H1 (cell line): ENCODE measurements around the gene KLF7. TPM values are rescaled to one million over a fixed set of nuclear protein-coding genes. Genes with fewer than 3 reads are reported as not detected.

ENCODE experiments used
- CTCF ChIA-PET: fragments of 300-600 bp; sonication (Branson Sonifier 250); formaldehyde crosslinking; loops from one replicate; lab custom pipeline; 2021; ENCODE audit not compliant: partially characterized antibody; lab: Charles Lee
- POLR2A ChIA-PET: fragments of 300-600 bp; sonication (Branson Sonifier 250); formaldehyde crosslinking; loops from one replicate; lab custom pipeline; 2021; ENCODE audit warnings: inconsistent platforms; ENCODE audit not compliant: partially characterized antibody; lab: Charles Lee
- DNase-seq, 2 experiments: peaks; one replicate each; pipeline versions ENCODE4 v3.0.0 to v3.0.0-alpha.2; 2010 to 2022; ENCODE audit warnings: low spot score in 2 of 2, low read depth in 1 of 2, mixed read lengths in 1 of 2
- FAIRE-seq: peaks from 2 replicates; lab custom pipeline; 2011; peaks lifted over from hg19 to GRCh38; lab: Jason Lieb, UNC
- H2AFZ ChIP-seq: 2 replicates; pipeline ENCODE4 v1.8.1; 2012; ENCODE audit warnings: low read length, inconsistent platforms
- H2AK5ac ChIP-seq: 2 replicates; pipeline ENCODE4 v1.6.1; 2013; ENCODE audit warnings: low read depth, low read length
- H2BK120ac ChIP-seq: replicated peaks from 2 replicates; pipeline ENCODE3; 2013; ENCODE audit warnings: low read depth, low read length, inconsistent platforms
- H2BK12ac ChIP-seq: 2 replicates; pipeline ENCODE4 v1.6.1; 2013; ENCODE audit warnings: low read depth, low read length
- H2BK15ac ChIP-seq: 2 replicates; pipeline ENCODE4 v1.6.1; 2013; ENCODE audit warnings: low read length
- H2BK20ac ChIP-seq: 2 replicates; pipeline ENCODE4 v1.6.1; 2013; ENCODE audit warnings: low read length
- H2BK5ac ChIP-seq: 2 replicates; pipeline ENCODE4 v1.6.1; 2013; ENCODE audit warnings: low read depth, low read length
- H3K14ac ChIP-seq: 2 replicates; pipeline ENCODE4 v1.6.1; 2013; ENCODE audit warnings: inconsistent platforms; ENCODE audit not compliant: insufficient read length
- H3K18ac ChIP-seq: 2 replicates; pipeline ENCODE4 v1.6.1; 2013; ENCODE audit warnings: low read length; ENCODE audit errors: extremely low read depth
- H3K23ac ChIP-seq: 2 replicates; pipeline ENCODE4 v1.6.1; 2013; ENCODE audit warnings: inconsistent platforms; ENCODE audit not compliant: insufficient read length
- H3K23me2 ChIP-seq: 2 replicates; pipeline ENCODE4 v1.6.1; 2013; ENCODE audit warnings: low read depth, low read length
- H3K27ac ChIP-seq: 2 replicates; pipeline ENCODE4 v1.6.1; 2011; ENCODE audit warnings: low read depth, low read length, inconsistent platforms
- H3K27me3 ChIP-seq, 4 experiments: replicated peaks in 1 of 4; 1 replicate in 1 of 4; 2 replicates in 3 of 4; pipeline versions ENCODE4 v1.6.1 to v1.8.1; 2011 to 2013; ENCODE audit warnings: low read length in 3 of 4, mild to moderate bottlenecking in 3 of 4, inconsistent platforms in 2 of 4, mixed read lengths in 2 of 4, moderate library complexity in 1 of 4; ENCODE audit not compliant: control insufficient read depth in 3 of 4, insufficient read depth in 3 of 4; ENCODE audit errors: extremely low read depth in 1 of 4
- H3K36me3 ChIP-seq, 4 experiments: 2 replicates each; pipeline versions ENCODE4 v1.6.1 to v1.8.1; 2011 to 2013; ENCODE audit warnings: mild to moderate bottlenecking in 4 of 4, low read length in 3 of 4, moderate library complexity in 2 of 4, control low read depth in 1 of 4, inconsistent platforms in 1 of 4; ENCODE audit not compliant: insufficient read depth in 4 of 4, control insufficient read depth in 2 of 4
- H3K4ac ChIP-seq: replicated peaks from 2 replicates; pipeline ENCODE3; 2013; ENCODE audit warnings: low read length, low read depth, mixed read lengths, inconsistent platforms; ENCODE audit not compliant: insufficient read length
- H3K4me1 ChIP-seq, 4 experiments: replicated peaks in 1 of 4; 1 replicate in 1 of 4; 2 replicates in 3 of 4; pipeline versions ENCODE4 v1.6.1 to v1.8.1; 2011 to 2013; ENCODE audit warnings: low read length in 3 of 4, inconsistent platforms in 2 of 4, mixed read lengths in 1 of 4; ENCODE audit not compliant: insufficient read depth in 4 of 4, control insufficient read depth in 3 of 4
- H3K4me2 ChIP-seq, 2 experiments: 2 replicates each; pipeline versions ENCODE4 v1.6.1 to v1.8.1; 2011 to 2013; ENCODE audit warnings: low read depth in 2 of 2, low read length in 2 of 2, control low read depth in 1 of 2, inconsistent platforms in 1 of 2, mild to moderate bottlenecking in 1 of 2; ENCODE audit not compliant: insufficient read depth in 1 of 2
- H3K4me3 ChIP-seq, 4 experiments: fragments of 200-600, 300-600 bp in 1 of 4; sonication (generic), shearing (Covaris generic), sonication (Bioruptor Twin) in 1 of 4; 2 replicates each; pipeline versions ENCODE4 v1.5.1 to v1.8.1; 2011 to 2016; ENCODE audit warnings: low read length in 4 of 4, low read depth in 3 of 4, control low read depth in 2 of 4, inconsistent platforms in 2 of 4, mild to moderate bottlenecking in 2 of 4, mixed read lengths in 1 of 4, moderate library complexity in 1 of 4; ENCODE audit not compliant: insufficient read depth in 2 of 4; ENCODE audit errors: extremely low read depth in 1 of 4
- H3K56ac ChIP-seq: replicated peaks from 2 replicates; pipeline ENCODE3; 2013; ENCODE audit warnings: low read depth, mild to moderate bottlenecking, mixed read lengths, low read length, inconsistent platforms; ENCODE audit not compliant: insufficient read length
- H3K79me1 ChIP-seq: 2 replicates; pipeline ENCODE4 v1.6.1; 2013; ENCODE audit warnings: low read depth, low read length, control low read depth
- H3K79me2 ChIP-seq, 2 experiments: 2 replicates each; pipeline versions ENCODE4 v1.6.1 to v1.8.1; 2012 to 2013; ENCODE audit warnings: low read length in 2 of 2, mild to moderate bottlenecking in 2 of 2, inconsistent platforms in 1 of 2; ENCODE audit not compliant: insufficient read depth in 2 of 2, control insufficient read depth in 1 of 2
- H3K9ac ChIP-seq, 4 experiments: replicated peaks in 1 of 4; 1 replicate in 1 of 4; 2 replicates in 3 of 4; pipeline versions ENCODE4 v1.6.1 to v1.8.1; 2011 to 2013; ENCODE audit warnings: low read depth in 3 of 4, low read length in 3 of 4, control low read depth in 2 of 4, mild to moderate bottlenecking in 2 of 4, moderate library complexity in 2 of 4, inconsistent platforms in 1 of 4; ENCODE audit errors: extremely low read depth in 1 of 4
- H3K9me3 ChIP-seq, 2 experiments: 2 replicates each; pipeline versions ENCODE4 v1.6.1 to v1.8.1; 2012 to 2013; ENCODE audit warnings: mild to moderate bottlenecking in 2 of 2, moderate library complexity in 2 of 2, control low read depth in 1 of 2, inconsistent platforms in 1 of 2, low read depth in 1 of 2, low read length in 1 of 2, mixed read lengths in 1 of 2; ENCODE audit not compliant: insufficient read depth in 2 of 2
- H4K20me1 ChIP-seq, 2 experiments: replicated peaks in 1 of 2; 2 replicates each; pipeline versions ENCODE3 to v1.8.1; 2011 to 2013; ENCODE audit warnings: inconsistent platforms in 2 of 2, low read length in 2 of 2, mild to moderate bottlenecking in 1 of 2; ENCODE audit not compliant: insufficient read depth in 2 of 2, control insufficient read depth in 1 of 2
- H4K5ac ChIP-seq: 2 replicates; pipeline ENCODE4 v1.6.1; 2013; ENCODE audit warnings: low read length, low read depth, mixed read lengths, inconsistent platforms; ENCODE audit not compliant: insufficient read length
- H4K8ac ChIP-seq: 2 replicates; pipeline ENCODE4 v1.8.0; 2013; ENCODE audit warnings: mild to moderate bottlenecking, moderate library complexity, low read length, inconsistent platforms; ENCODE audit not compliant: insufficient read depth; ENCODE audit errors: extremely low read depth
- H4K91ac ChIP-seq: replicated peaks from 2 replicates; pipeline ENCODE3; 2013; ENCODE audit warnings: low read length, mixed read lengths, inconsistent platforms; ENCODE audit not compliant: insufficient read length
- BRCA1 ChIP-seq: IDR thresholded peaks from 2 replicates; pipeline ENCODE4 v1.6.1; 2012; ENCODE audit warnings: low read depth, low read length, improper control_type of control experiment
- CBX5 ChIP-seq: fragments of 300-800, 300-1000 bp; sonication (generic); IDR thresholded peaks from 2 replicates; pipeline ENCODE4 v1.7.1; 2016; ENCODE audit warnings: antibody characterized with exemption, low read length, low read depth
- FOSL1 ChIP-seq: IDR thresholded peaks from 2 replicates; pipeline ENCODE4 v1.6.1; 2011; ENCODE audit warnings: mild to moderate bottlenecking, low read depth, low read length, moderate library complexity; ENCODE audit not compliant: insufficient read depth
- MAX ChIP-seq: IDR thresholded peaks from 2 replicates; pipeline ENCODE4 v1.6.1; 2012; ENCODE audit warnings: inconsistent platforms
- POLR2A ChIP-seq, 2 experiments: IDR thresholded peaks; 1 replicate in 1 of 2; 2 replicates in 1 of 2; pipeline ENCODE4 v1.6.1; 2011; ENCODE audit warnings: low read depth in 2 of 2, low read length in 2 of 2, mild to moderate bottlenecking in 2 of 2; ENCODE audit errors: control extremely low read depth in 1 of 2
- RAD21 ChIP-seq, 2 experiments: IDR thresholded peaks in 1 of 2; conservative IDR thresholded peaks in 1 of 2; 2 replicates each; pipeline ENCODE4 v1.6.1; 2011; ENCODE audit warnings: low read depth in 2 of 2, low read length in 2 of 2, improper control_type of control experiment in 1 of 2, inconsistent platforms in 1 of 2, mild to moderate bottlenecking in 1 of 2, moderate library complexity in 1 of 2
- TAF7 ChIP-seq: optimal IDR thresholded peaks from 2 replicates; pipeline ENCODE3; 2011; ENCODE audit warnings: low read depth, mild to moderate bottlenecking, inconsistent platforms, low read length, moderate library complexity, borderline replicate concordance
- TBP ChIP-seq: IDR thresholded peaks from 2 replicates; pipeline ENCODE4 v1.6.1; 2011; ENCODE audit warnings: low read depth, low read length, improper control_type of control experiment
- TCF12 ChIP-seq: IDR thresholded peaks from 2 replicates; pipeline ENCODE4 v1.6.1; 2011; ENCODE audit warnings: low read depth, mild to moderate bottlenecking, low read length
- TEAD4 ChIP-seq: IDR thresholded peaks from 2 replicates; pipeline ENCODE4 v1.6.1; 2012; ENCODE audit warnings: low read depth, low read length, inconsistent platforms, mixed read lengths
- USF2 ChIP-seq: IDR thresholded peaks from 2 replicates; pipeline ENCODE4 v1.6.1; 2011; ENCODE audit warnings: low read length, improper control_type of control experiment
- WGBS, 2 experiments: shearing (Covaris generic) in 1 of 2; methylation state at CpG; one replicate each; pipeline versions ENCODE4 v1.1.6 to v1.1.7; 2013 to 2015; ENCODE audit warnings: low lambda C conversion rate in 2 of 2, mixed read lengths in 2 of 2, inconsistent platforms in 1 of 2, low coverage in 1 of 2, missing lambda C conversion rate in 1 of 2; ENCODE audit not compliant: insufficient replicate concordance in 2 of 2, insufficient coverage in 1 of 2, insufficient read length in 1 of 2; ENCODE audit errors: extremely low coverage in 1 of 2, missing lambda C conversion rate in 1 of 2; 5-methylcytosine and 5-hydroxymethylcytosine counted together
- polyA plus RNA-seq, 7 experiments: library from polyadenylated mRNA; depleted of rRNA in 3 of 7; stranded (reverse) in 5 of 7; unstranded in 2 of 7; fragments of >200 nt in 5 of 7; fragments of 200-250 nt in 2 of 7; gene quantifications; 1 replicate in 5 of 7; 2 replicates in 1 of 7; 4 replicates in 1 of 7; pipeline versions ENCODE4 v1.2.1 to v1.2.3, GENCODE V29; 2011 to 2013; ENCODE audit warnings: missing spikeins in 2 of 7, mixed read lengths in 2 of 7
- total RNA-seq: library from RNA; stranded (reverse); fragmentation: NEBNext Ultra II Directional; extraction: Animal tissue kit (Norgen Biotek cat#: 25700); gene quantifications from 2 replicates; pipeline ENCODE4 v1.2.1, GENCODE V29; 2021
- TF ChIP-seq, protein P1 (sequence below): IDR thresholded peaks from 2 replicates; pipeline ENCODE4 v1.6.1; 2012; ENCODE audit warnings: inconsistent platforms

KLF7 gene
- total and polyA plus RNA-seq, 2 of the 8 experiments (the other 6 are each of a cell fraction or from before 2014, with no cell fraction given): 9.6 to 23.3 TPM

GRCh38 chr2:207091176-207091575 is 74.6 kb downstream of the KLF7 start:
- Histone ChIP-seq H2BK12ac (peak overlapping the region; percentile 65; the same call in 1 of the 2 replicates), H2AK5ac (no peak overlapping the region), H3K23me2 (no peaks in the 10 kb centered on the region), H3K27me3 (no peaks in the 10 kb centered on the region), H4K91ac (no peak overlapping the region), H3K27ac (no peak overlapping the region), H3K4me2 (no peak overlapping the region), H3K4me1 (peaks cover 4 to 27% (median 20%) of the 10 kb centered on the region in 4 experiments), H4K8ac (no peak overlapping the region), H2BK120ac (peak overlapping the region; percentile 26), H3K9me3 (no peaks in the 10 kb centered on the region), H3K18ac (no peak overlapping the region; the same call in 1 of the 2 replicates), H3K4me3 (no peak overlapping the region), H3K79me2 (peaks cover 0 to 5% of the 10 kb centered on the region in 2 experiments; a peak in 2 of 4 replicates), H4K5ac (no peak overlapping the region), H3K14ac (no peak overlapping the region), H2BK15ac (no peak overlapping the region), H2BK20ac (peak overlapping the region; percentile 44; the same call in 1 of the 2 replicates), H2AFZ (no peak overlapping the region), H3K23ac (no peak overlapping the region), H3K9ac (no peak overlapping the region), H3K36me3 (peaks cover 0 to 3% (median 0%) of the 10 kb centered on the region in 4 experiments; a peak in 1 of 8 replicates), H3K56ac (no peak overlapping the region), H3K4ac (no peak overlapping the region), H3K79me1 (no peaks in the 10 kb centered on the region), H2BK5ac (no peak overlapping the region), H4K20me1 (no peaks in the 10 kb centered on the region)
- FAIRE-seq (no peak), DNase-seq (no peak)
- ChIA-PET CTCF (interaction anchor here (1.1 to 1.7 kb wide), 2 partner anchors 12 to 17 kb away, joined by 3 to 5 read pairs; no protein-coding TSS in a partner anchor), POLR2A (interaction anchor here (1.1 to 2.0 kb wide), 3 partner anchors 21 to 76 kb away, joined by 3 to 6 read pairs (median 3); partner anchors contain the start of gene KLF7)
- 78% methylated on average over 2 of the region's 2 CpGs; no CpG with 5 or more reads in 1 of the 2 experiments for WGBS, 2 experiments
- TF ChIP-seq, protein P1, sequence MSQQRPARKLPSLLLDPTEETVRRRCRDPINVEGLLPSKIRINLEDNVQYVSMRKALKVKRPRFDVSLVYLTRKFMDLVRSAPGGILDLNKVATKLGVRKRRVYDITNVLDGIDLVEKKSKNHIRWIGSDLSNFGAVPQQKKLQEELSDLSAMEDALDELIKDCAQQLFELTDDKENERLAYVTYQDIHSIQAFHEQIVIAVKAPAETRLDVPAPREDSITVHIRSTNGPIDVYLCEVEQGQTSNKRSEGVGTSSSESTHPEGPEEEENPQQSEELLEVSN: no peak
- no peak for TF ChIP-seq RAD21 (IDR thresholded peaks at IDR 0.05 in 1 of 2, conservative IDR thresholded peaks at IDR 0.05 in 1 of 2; ENCODE audit: low read depth in 2 of 2, low read length in 2 of 2)
- TF ChIP-seq TCF12: no peak
- no peak for TF ChIP-seq TAF7
- no peak for TF ChIP-seq MAX
- no peak for TF ChIP-seq FOSL1
- no peak for TF ChIP-seq POLR2A (IDR thresholded peaks at IDR 0.05; ENCODE audit: control extremely low read depth in 1 of 2, low read depth in 2 of 2, low read length in 2 of 2)
- TF ChIP-seq TBP: no peak
- no peak for TF ChIP-seq CBX5
- TF ChIP-seq BRCA1: no peak
- no peak for TF ChIP-seq USF2
- TF ChIP-seq TEAD4: no peak
